Progenitor cell of endocrine pancreas (in vitro differentiated cells): ENCODE results near the gene MCM10. TPM values are rescaled to one million over a fixed set of nuclear protein-coding genes. Genes with fewer than 3 reads are reported as not detected.
"Not testable (repeated sequence)": the region's sequence is repeated elsewhere in the genome, so short reads cannot be mapped to it uniquely, and the experiment has no call there.

Experiments used
- DNase-seq: peaks from one replicate; pipeline ENCODE4 v3.0.0; 2021; ENCODE audit warnings: low spot score; ENCODE audit not compliant: unreplicated experiment
- H3K27ac Mint-ChIP-seq: 2 replicates; pipeline ENCODE4 v1.8.0; 2021; ENCODE audit warnings: mild to moderate bottlenecking, moderate library complexity, mixed read lengths
- H3K27me3 Mint-ChIP-seq: 2 replicates; pipeline ENCODE4 v1.8.0; 2021; ENCODE audit warnings: mixed read lengths
- H3K36me3 Mint-ChIP-seq: 2 replicates; pipeline ENCODE4 v1.8.0; 2022; ENCODE audit warnings: mixed read lengths; ENCODE audit not compliant: insufficient read depth
- H3K4me1 Mint-ChIP-seq: 2 replicates; pipeline ENCODE4 v1.8.0; 2021; ENCODE audit warnings: low read depth, mixed read lengths
- H3K4me3 Mint-ChIP-seq: 2 replicates; pipeline ENCODE4 v1.8.0; 2021; ENCODE audit warnings: low read depth, mild to moderate bottlenecking, moderate library complexity, mixed read lengths
- H3K9me3 Mint-ChIP-seq: 2 replicates; pipeline ENCODE4 v1.8.0; 2021; ENCODE audit warnings: low read depth, mixed read lengths
- total RNA-seq: library from RNA; stranded (reverse); gene quantifications from 2 replicates; pipeline ENCODE4 v1.2.1, GENCODE V29; 2021
- TF ChIP-seq, protein P1 (sequence below): fragments of 200-600 bp; sonication (generic); IDR thresholded peaks from one replicate; pipeline ENCODE4 v1.5.0; 2021; ENCODE audit warnings: antibody characterized with exemption, mild to moderate bottlenecking; ENCODE audit not compliant: unreplicated experiment

MCM10 gene
- total RNA-seq, 1 donor from 2014 or later = 20.2 TPM

DNA sequence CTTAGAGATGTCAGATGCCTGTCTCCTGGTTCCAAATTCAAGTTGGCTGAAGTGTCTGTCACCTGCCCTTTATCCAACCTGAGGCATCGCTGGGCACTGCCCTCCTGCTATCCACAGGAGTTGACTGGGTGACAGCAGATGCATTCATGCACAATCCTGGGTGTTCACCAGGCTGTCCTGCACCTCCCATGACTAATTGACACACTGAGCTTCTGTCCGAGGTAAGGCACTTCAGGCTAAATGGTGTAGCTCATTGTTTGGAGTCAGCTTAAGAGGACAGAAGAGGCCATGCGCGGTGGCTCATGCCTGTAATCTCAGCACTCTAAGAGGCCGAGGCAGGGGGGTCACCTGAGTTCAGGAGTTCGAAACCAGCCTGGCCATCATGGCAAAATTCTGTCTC lies 70.5 kb downstream of the MCM10 start:
- DNase-seq = no peak
- Mint-ChIP-seq H3K27ac (no peak overlapping the region), H3K4me3 (no peak overlapping the region), H3K9me3 (no peaks in the 10 kb centered on the region), H3K4me1 (no peaks in the 10 kb centered on the region), H3K36me3 (no peaks in the 10 kb centered on the region), H3K27me3 (peaks cover 6% of the 10 kb centered on the region)
- TF ChIP-seq, protein P1, sequence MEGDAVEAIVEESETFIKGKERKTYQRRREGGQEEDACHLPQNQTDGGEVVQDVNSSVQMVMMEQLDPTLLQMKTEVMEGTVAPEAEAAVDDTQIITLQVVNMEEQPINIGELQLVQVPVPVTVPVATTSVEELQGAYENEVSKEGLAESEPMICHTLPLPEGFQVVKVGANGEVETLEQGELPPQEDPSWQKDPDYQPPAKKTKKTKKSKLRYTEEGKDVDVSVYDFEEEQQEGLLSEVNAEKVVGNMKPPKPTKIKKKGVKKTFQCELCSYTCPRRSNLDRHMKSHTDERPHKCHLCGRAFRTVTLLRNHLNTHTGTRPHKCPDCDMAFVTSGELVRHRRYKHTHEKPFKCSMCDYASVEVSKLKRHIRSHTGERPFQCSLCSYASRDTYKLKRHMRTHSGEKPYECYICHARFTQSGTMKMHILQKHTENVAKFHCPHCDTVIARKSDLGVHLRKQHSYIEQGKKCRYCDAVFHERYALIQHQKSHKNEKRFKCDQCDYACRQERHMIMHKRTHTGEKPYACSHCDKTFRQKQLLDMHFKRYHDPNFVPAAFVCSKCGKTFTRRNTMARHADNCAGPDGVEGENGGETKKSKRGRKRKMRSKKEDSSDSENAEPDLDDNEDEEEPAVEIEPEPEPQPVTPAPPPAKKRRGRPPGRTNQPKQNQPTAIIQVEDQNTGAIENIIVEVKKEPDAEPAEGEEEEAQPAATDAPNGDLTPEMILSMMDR = no peak

DNA sequence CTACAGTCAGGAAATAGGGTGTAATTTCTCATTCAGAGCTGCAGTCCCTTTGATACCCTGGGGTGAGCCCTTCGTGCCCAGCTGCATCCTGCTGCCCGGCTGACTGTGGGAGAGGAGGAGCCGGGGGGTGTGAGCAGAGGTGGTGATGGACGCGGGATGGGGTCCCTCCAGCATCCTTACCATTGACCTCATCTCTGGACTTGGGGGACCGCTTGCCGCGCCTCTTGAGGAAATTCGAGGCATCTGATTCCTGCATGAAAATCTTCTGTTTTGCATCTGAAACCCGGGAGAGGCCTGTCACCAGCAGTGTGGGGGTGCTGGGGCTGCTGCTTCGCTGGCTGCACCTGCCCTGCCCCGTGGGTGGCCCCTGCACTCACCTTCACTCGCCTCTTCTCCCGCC lies 72.0 kb downstream of the MCM10 start:
- Mint-ChIP-seq H3K27ac (no peak overlapping the region), H3K36me3 (no peaks in the 10 kb centered on the region), H3K27me3 (peaks cover 6% of the 10 kb centered on the region), H3K4me1 (no peaks in the 10 kb centered on the region), H3K4me3 (no peak overlapping the region), H3K9me3 (no peaks in the 10 kb centered on the region)
- DNase-seq = no peak
- TF ChIP-seq, protein P1 = no peak

DNA sequence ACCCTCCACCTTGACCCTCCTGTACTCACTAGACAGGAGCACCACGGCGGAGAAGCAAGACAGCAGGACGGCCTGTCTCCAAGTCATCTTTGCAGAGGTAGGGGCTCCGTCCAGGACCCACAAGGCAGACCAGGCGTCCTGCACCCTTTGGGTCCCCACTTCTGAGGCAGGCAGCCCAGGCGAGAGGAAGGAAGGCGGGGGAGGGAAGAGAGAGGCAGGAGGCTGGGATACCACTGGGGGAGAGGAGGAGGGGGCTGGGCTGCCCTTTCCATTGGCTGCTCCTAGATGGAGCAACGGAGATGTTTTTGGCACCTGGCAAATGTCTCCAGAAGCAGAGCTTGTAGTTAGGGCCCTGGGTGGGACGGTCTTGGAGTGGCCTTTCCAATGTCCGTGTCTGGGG lies 72.8 kb downstream of the MCM10 start, which contains the start of gene UCMA:
Gene UCMA, minus strand, starts transcription at position 203 of the 400 bp plus-strand sequence. Its CDS starts 116 bp downstream, at position 87.
- no peak for DNase-seq
- Mint-ChIP-seq H3K4me1 (no peaks in the 10 kb centered on the region), H3K27me3 (peaks cover 6% of the 10 kb centered on the region), H3K36me3 (no peaks in the 10 kb centered on the region), H3K4me3 (no peak within 1 kb of the TSS), H3K27ac (no peak within 1 kb of the TSS), H3K9me3 (no peaks in the 10 kb centered on the region)
- TF ChIP-seq, protein P1 = no peak

DNA sequence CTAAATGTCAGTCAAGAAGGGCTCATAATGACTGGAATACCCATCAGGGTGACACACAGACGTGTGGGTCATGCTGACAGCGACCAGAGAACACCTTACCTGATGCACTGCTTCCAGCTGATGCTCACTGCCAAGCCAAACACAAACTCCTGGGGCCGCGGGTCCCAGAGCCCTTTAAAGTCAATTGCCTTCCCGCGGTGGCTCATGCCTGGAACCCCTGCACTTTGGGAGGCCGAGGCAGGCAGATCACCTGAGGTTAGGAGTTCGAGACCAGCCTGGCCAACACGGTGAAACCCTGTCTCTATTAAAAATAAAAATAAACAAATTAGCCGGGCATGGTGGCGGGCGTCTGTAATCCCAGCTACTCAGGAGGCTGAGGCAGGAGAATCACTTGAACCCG lies 73.4 kb downstream of the MCM10 start:
- H3K36me3 Mint-ChIP-seq, H3K27ac Mint-ChIP-seq, DNase-seq, H3K4me3 Mint-ChIP-seq, H3K4me1 Mint-ChIP-seq, H3K27me3 Mint-ChIP-seq, H3K9me3 Mint-ChIP-seq: not testable (repeated sequence)

DNA sequence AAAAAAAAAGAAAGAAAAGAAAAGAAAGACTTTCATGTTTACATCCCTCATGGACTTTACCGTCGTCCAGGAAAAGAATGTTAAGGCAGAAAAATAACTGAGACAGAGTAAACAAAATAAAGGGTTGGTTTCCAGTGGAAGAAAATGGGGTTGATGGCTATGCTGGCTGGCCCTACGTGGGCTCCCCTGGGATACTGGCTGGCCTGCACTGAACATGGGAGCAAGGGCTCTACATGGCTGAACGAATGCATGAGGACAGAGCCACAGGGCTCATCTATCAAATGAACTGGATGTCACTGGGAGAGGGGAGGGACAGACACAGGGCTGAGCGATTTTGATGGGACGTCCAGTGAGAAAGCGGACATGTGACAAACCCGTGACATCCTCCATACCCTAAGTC lies 75.3 kb downstream of the MCM10 start:
- Mint-ChIP-seq H3K4me3 (no peak overlapping the region), H3K27me3 (no peaks in the 10 kb centered on the region), H3K4me1 (no peaks in the 10 kb centered on the region), H3K9me3 (no peaks in the 10 kb centered on the region), H3K36me3 (no peaks in the 10 kb centered on the region), H3K27ac (no peak overlapping the region)
- TF ChIP-seq, protein P1 = no peak
- DNase-seq = no peak

DNA sequence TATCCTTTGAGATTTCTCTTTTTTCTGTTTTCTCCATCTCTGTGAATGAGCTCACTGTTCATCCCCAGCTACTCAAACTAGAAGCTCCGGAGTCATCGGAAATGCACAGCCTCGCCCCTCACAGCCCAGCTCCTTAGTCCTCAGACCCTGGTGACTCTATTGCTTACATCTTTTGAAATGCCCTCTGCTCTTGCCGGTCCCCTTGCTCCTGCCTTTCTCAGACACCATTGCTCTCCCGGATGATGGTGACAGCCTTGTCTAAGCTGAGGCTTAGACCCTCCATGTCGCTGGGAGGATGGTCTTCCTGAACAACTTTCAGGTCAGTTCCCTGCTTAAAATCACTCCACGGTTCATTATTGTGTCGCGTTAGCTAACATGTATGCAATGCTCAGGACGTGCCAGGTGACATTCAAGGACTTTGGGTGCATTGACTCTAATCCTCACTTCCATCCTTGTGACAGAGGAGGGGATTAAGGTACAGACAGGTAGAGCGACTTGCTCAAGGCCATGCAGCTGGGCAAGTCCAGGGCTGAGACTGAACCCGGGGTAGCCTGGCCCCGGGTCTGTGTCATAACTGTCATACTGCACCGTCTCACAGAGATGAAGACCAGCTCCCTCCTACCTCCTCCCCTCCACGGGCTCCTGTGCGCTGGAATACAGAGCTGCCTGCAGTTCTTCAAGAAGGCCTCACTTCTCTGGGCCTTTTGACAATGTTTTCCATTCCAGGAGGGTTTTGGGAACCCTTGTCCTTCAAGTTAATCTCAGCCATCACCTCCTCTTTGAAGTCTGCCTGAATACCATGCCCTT lies 77.1 kb downstream of the MCM10 start:
- TF ChIP-seq, protein P1 = no peak
- Mint-ChIP-seq H3K4me3 (no peak overlapping the region), H3K4me1 (no peaks in the 10 kb centered on the region), H3K9me3 (no peaks in the 10 kb centered on the region), H3K27ac (no peak overlapping the region), H3K27me3 (no peaks in the 10 kb centered on the region), H3K36me3 (no peaks in the 10 kb centered on the region)
- DNase-seq = no peak
